ENCODE data around the gene ADAP1. TPM values are rescaled to one million over a fixed set of nuclear protein-coding genes. Genes with fewer than 3 reads are reported as not detected.

Gene ADAP1
- total and polyA plus RNA-seq, 2 of the 13 experiments (the other 11 are each of a cell fraction or from before 2014, with no cell fraction given), result 10.5 to 24.6 TPM

- no peak for TF ChIP-seq ZNF34 (CRISPR knock-in tag; IDR thresholded peaks at IDR 0.05; ENCODE audit: borderline replicate concordance)
- no peak for TF ChIP-seq NFE2L2 (IDR thresholded peaks at IDR 0.05; ENCODE audit: low read length)
- TF ChIP-seq TFDP2 (CRISPR knock-in tag; IDR thresholded peaks at IDR 0.05), result 0 out of 2 replicates have a peak, but pooled peaks have one; percentile 6
- peak; percentile 4; the same call in 1 of the 2 replicates for TF ChIP-seq ZNF510 (CRISPR knock-in tag; IDR thresholded peaks at IDR 0.05; ENCODE audit: low read depth)
- TF ChIP-seq DMAP1 (CRISPR knock-in tag; IDR thresholded peaks at IDR 0.05), result 0 out of 2 replicates have a peak, but pooled peaks have one; percentile 31
- TF ChIP-seq ZNF674 (CRISPR knock-in tag; IDR thresholded peaks at IDR 0.05; ENCODE audit: low read depth), result no peak
- 0 out of 2 replicates have a peak, but pooled peaks have one; percentile 65 for TF ChIP-seq SRY (CRISPR knock-in tag; IDR thresholded peaks at IDR 0.05)
- no peak; the same call in 1 of the 2 replicates for TF ChIP-seq NRL (CRISPR knock-in tag; IDR thresholded peaks at IDR 0.05; ENCODE audit: borderline replicate concordance)
- no peak for TF ChIP-seq NR2C2 (CRISPR knock-in tag; IDR thresholded peaks at IDR 0.05; ENCODE audit: borderline replicate concordance)
- TF ChIP-seq NPAS2 (CRISPR knock-in tag; IDR thresholded peaks at IDR 0.05; ENCODE audit: borderline replicate concordance), result no peak
- no peak for TF ChIP-seq RBAK (CRISPR knock-in tag; IDR thresholded peaks at IDR 0.05)
- no peak for TF ChIP-seq ZFP36L2 (CRISPR knock-in tag; IDR thresholded peaks at IDR 0.05)
- TF ChIP-seq STAG1 (CRISPR knock-in tag; IDR thresholded peaks at IDR 0.05), result peak; percentile 76
- TF ChIP-seq PLSCR1 (CRISPR knock-in tag; IDR thresholded peaks at IDR 0.05; ENCODE audit: borderline replicate concordance), result no peak
- no peak for TF ChIP-seq ZHX2 (IDR thresholded peaks at IDR 0.05; ENCODE audit: low read depth)
- no peak for TF ChIP-seq ZHX2 (CRISPR knock-in tag; IDR thresholded peaks at IDR 0.05; ENCODE audit: borderline replicate concordance)
- no peak for TF ChIP-seq HOXA5 (CRISPR knock-in tag; IDR thresholded peaks at IDR 0.05)
- TF ChIP-seq ZNF235 (CRISPR knock-in tag; IDR thresholded peaks at IDR 0.05; ENCODE audit: borderline replicate concordance), result 0 out of 2 replicates have a peak, but pooled peaks have one; percentile 41
- TF ChIP-seq MTA3 (CRISPR knock-in tag; IDR thresholded peaks at IDR 0.05), result no peak
- TF ChIP-seq TBL1XR1 (IDR thresholded peaks at IDR 0.05; ENCODE audit: borderline replicate concordance, low read length, partially characterized antibody), result no peak
- no peak for TF ChIP-seq STAT5B (CRISPR knock-in tag; IDR thresholded peaks at IDR 0.05)
- no peak for TF ChIP-seq ZNF335 (CRISPR knock-in tag; IDR thresholded peaks at IDR 0.05)
- no peak; the same call in 1 of the 2 replicates for TF ChIP-seq SNAI1 (CRISPR knock-in tag; IDR thresholded peaks at IDR 0.05; ENCODE audit: borderline replicate concordance)
- no peak for TF ChIP-seq FOXK2 (IDR thresholded peaks at IDR 0.05)
These were observed 9.0 kb upstream of the ADAP1 start (continued) for GRCh38 chr7:963236-964078.
